ENCODE results near the gene GATAD1.
"Not testable (repeated sequence)": the region's sequence is repeated elsewhere in the genome, so short reads cannot be mapped to it uniquely, and the experiment has no call there.

The GATAD1 gene

GRCh38 chr7:92478711-92479110 lies 31.4 kb downstream of the GATAD1 start:
- no peak overlapping the region for H3K27ac ChIP-seq

GRCh38 chr7:92479146-92479545 lies 31.9 kb downstream of the GATAD1 start:
- H3K27ac ChIP-seq = not testable (repeated sequence)

More at GRCh38 chr7:92478711-92479110, 31.4 kb downstream of the GATAD1 start:
- no peak for TF ChIP-seq CTCF (conservative IDR thresholded peaks at IDR 0.05)
- no peak for TF ChIP-seq ZFX (IDR thresholded peaks at IDR 0.05)

- not testable (repeated sequence) for H3K27ac ChIP-seq
Measured at GRCh38 chr7:92483624-92484023, 36.3 kb downstream of the GATAD1 start.

GRCh38 chr7:92484226-92484625 lies 36.9 kb downstream of the GATAD1 start:
- H3K27ac ChIP-seq = not testable (repeated sequence)

- no peak for TF ChIP-seq CTCF (conservative IDR thresholded peaks at IDR 0.05)
- TF ChIP-seq ZFX (IDR thresholded peaks at IDR 0.05) = no peak
- H3K27ac ChIP-seq = no peak overlapping the region
Measured at GRCh38 chr7:92485267-92485892, 38.1 kb downstream of the GATAD1 start.

- H3K27ac ChIP-seq = no peak overlapping the region
- TF ChIP-seq ZFX (IDR thresholded peaks at IDR 0.05) (no peak), CTCF (conservative IDR thresholded peaks at IDR 0.05) (no peak)
Measured at GRCh38 chr7:92485974-92486373, 38.7 kb downstream of the GATAD1 start.

- TF ChIP-seq CTCF (conservative IDR thresholded peaks at IDR 0.05) (no peak), ZFX (IDR thresholded peaks at IDR 0.05) (no peak)
- no peak overlapping the region for H3K27ac ChIP-seq
Measured at GRCh38 chr7:92487804-92488203, 40.5 kb downstream of the GATAD1 start.

- no peak overlapping the region for H3K27ac ChIP-seq
- TF ChIP-seq ZFX (IDR thresholded peaks at IDR 0.05) (no peak), CTCF (conservative IDR thresholded peaks at IDR 0.05) (no peak)
Measured at GRCh38 chr7:92489634-92490033, 42.4 kb downstream of the GATAD1 start.

GRCh38 chr7:92496876-92497275 lies 49.6 kb downstream of the GATAD1 start:
- H3K27ac ChIP-seq = no peak overlapping the region
- TF ChIP-seq CTCF (conservative IDR thresholded peaks at IDR 0.05) (no peak), ZFX (IDR thresholded peaks at IDR 0.05) (no peak)
